Measurements from ENCODE around the gene NCOA1. TPM values are rescaled to one million over a fixed set of nuclear protein-coding genes. Genes with fewer than 3 reads are reported as not detected.

Gene NCOA1
- 10 to 100 TPM; 23.6 to 24.7 TPM for total RNA-seq

GRCh38 chr2:24490690-24491541 lies at the start of gene NCOA1:
NCOA1 (plus strand) TSS chr2:24491254; CDS start chr2:24658678, 167,424 bp downstream.
- no peaks in the 10 kb centered on the region for H3K9me3 Mint-ChIP-seq
- DNase-seq: peak; percentile 89
- H3K36me3 Mint-ChIP-seq: peaks cover 2% of the 10 kb centered on the region
- H3K4me1 Mint-ChIP-seq: peaks cover 33% of the 10 kb centered on the region
- ATAC-seq (ENCODE audit: low read depth): peak; percentile 90
- H3K27me3 Mint-ChIP-seq: no peaks in the 10 kb centered on the region
- peak within 1 kb of the TSS; percentile 88 for H3K27ac Mint-ChIP-seq
- POLR2A ChIA-PET: interaction anchor here (0.8 to 2.5 kb wide), 3 partner anchors 25 to 564 kb away, joined by 4 to 12 read pairs (median 4); partner anchors contain the start of genes ATAD2B, CENPO and PTRHD1
- H3K4me3 Mint-ChIP-seq: peak within 1 kb of the TSS; percentile 90

GRCh38 chr2:24448797-24449196 lies 42.3 kb upstream of the NCOA1 start:
- no peaks in the 10 kb centered on the region for H3K4me1 Mint-ChIP-seq
- POLR2A ChIA-PET: no interaction called here
- peaks cover 6% of the 10 kb centered on the region for H3K9me3 Mint-ChIP-seq
- peaks cover 5% of the 10 kb centered on the region for H3K36me3 Mint-ChIP-seq
- ATAC-seq (ENCODE audit: low read depth) (no peak), DNase-seq (no peak)
- H3K27me3 Mint-ChIP-seq: peaks cover 17% of the 10 kb centered on the region
- H3K4me3 Mint-ChIP-seq: no peak overlapping the region
- H3K27ac Mint-ChIP-seq: no peak overlapping the region

GRCh38 chr2:24449344-24449743 lies 41.7 kb upstream of the NCOA1 start:
- DNase-seq (no peak), ATAC-seq (ENCODE audit: low read depth) (no peak)
- peaks cover 17% of the 10 kb centered on the region for H3K27me3 Mint-ChIP-seq
- POLR2A ChIA-PET: no interaction called here
- no peaks in the 10 kb centered on the region for H3K4me1 Mint-ChIP-seq
- H3K36me3 Mint-ChIP-seq: peaks cover 5% of the 10 kb centered on the region
- peaks cover 6% of the 10 kb centered on the region for H3K9me3 Mint-ChIP-seq
- no peak overlapping the region for H3K4me3 Mint-ChIP-seq
- no peak overlapping the region for H3K27ac Mint-ChIP-seq

GRCh38 chr2:24451805-24452501 lies 39.1 kb upstream of the NCOA1 start:
- POLR2A ChIA-PET: no interaction called here
- Mint-ChIP-seq H3K27me3 (peaks cover 6% of the 10 kb centered on the region), H3K27ac (no peak overlapping the region), H3K4me3 (no peak overlapping the region), H3K9me3 (peaks cover 6% of the 10 kb centered on the region), H3K36me3 (peaks cover 5% of the 10 kb centered on the region), H3K4me1 (peaks cover 2% of the 10 kb centered on the region)
- no peak for DNase-seq
- ATAC-seq (ENCODE audit: low read depth): no peak

GRCh38 chr2:24452502-24452885 lies 38.6 kb upstream of the NCOA1 start:
- Mint-ChIP-seq H3K27me3 (peaks cover 8% of the 10 kb centered on the region), H3K4me1 (peaks cover 2% of the 10 kb centered on the region), H3K9me3 (peaks cover 6% of the 10 kb centered on the region), H3K4me3 (no peak overlapping the region), H3K36me3 (peaks cover 5% of the 10 kb centered on the region), H3K27ac (no peak overlapping the region)
- DNase-seq (no peak), ATAC-seq (ENCODE audit: low read depth) (no peak)
- POLR2A ChIA-PET: no interaction called here

- Mint-ChIP-seq H3K4me3 (no peak overlapping the region), H3K9me3 (peaks cover 5% of the 10 kb centered on the region), H3K4me1 (peaks cover 2% of the 10 kb centered on the region), H3K27me3 (peaks cover 2% of the 10 kb centered on the region), H3K36me3 (peaks cover 5% of the 10 kb centered on the region), H3K27ac (no peak overlapping the region)
- POLR2A ChIA-PET: no interaction called here
- DNase-seq: no peak
- ATAC-seq (ENCODE audit: low read depth): no peak
Measured at GRCh38 chr2:24453379-24454073, 37.5 kb upstream of the NCOA1 start.

GRCh38 chr2:24454294-24454693 lies 36.8 kb upstream of the NCOA1 start:
- peaks cover 5% of the 10 kb centered on the region for H3K36me3 Mint-ChIP-seq
- H3K9me3 Mint-ChIP-seq: peaks cover 4% of the 10 kb centered on the region
- POLR2A ChIA-PET: no interaction called here
- no peak overlapping the region for H3K4me3 Mint-ChIP-seq
- H3K27me3 Mint-ChIP-seq: peaks cover 4% of the 10 kb centered on the region
- H3K4me1 Mint-ChIP-seq: peaks cover 2% of the 10 kb centered on the region
- DNase-seq (no peak), ATAC-seq (ENCODE audit: low read depth) (no peak)
- no peak overlapping the region for H3K27ac Mint-ChIP-seq

- POLR2A ChIA-PET: no interaction called here
- Mint-ChIP-seq H3K27ac (no peak overlapping the region), H3K4me1 (peaks cover 7% of the 10 kb centered on the region), H3K27me3 (peaks cover 4% of the 10 kb centered on the region), H3K4me3 (no peak overlapping the region), H3K36me3 (no peaks in the 10 kb centered on the region), H3K9me3 (no peaks in the 10 kb centered on the region)
- no peak for ATAC-seq (ENCODE audit: low read depth)
- DNase-seq: no peak
Measured at GRCh38 chr2:24456599-24457556, 34.2 kb upstream of the NCOA1 start.

- DNase-seq: no peak
- Mint-ChIP-seq H3K27ac (no peak overlapping the region), H3K27me3 (peaks cover 6% of the 10 kb centered on the region), H3K9me3 (no peaks in the 10 kb centered on the region), H3K4me1 (peaks cover 10% of the 10 kb centered on the region), H3K36me3 (no peaks in the 10 kb centered on the region), H3K4me3 (no peak overlapping the region)
- POLR2A ChIA-PET: no interaction called here
- ATAC-seq (ENCODE audit: low read depth): no peak
Measured at GRCh38 chr2:24457696-24458386, 33.2 kb upstream of the NCOA1 start.

- H3K36me3 Mint-ChIP-seq: no peaks in the 10 kb centered on the region
- H3K27ac Mint-ChIP-seq: no peak overlapping the region
- POLR2A ChIA-PET: no interaction called here
- H3K27me3 Mint-ChIP-seq: peaks cover 6% of the 10 kb centered on the region
- no peaks in the 10 kb centered on the region for H3K9me3 Mint-ChIP-seq
- H3K4me1 Mint-ChIP-seq: peaks cover 10% of the 10 kb centered on the region
- H3K4me3 Mint-ChIP-seq: no peak overlapping the region
- DNase-seq (no peak), ATAC-seq (ENCODE audit: low read depth) (no peak)
Measured at GRCh38 chr2:24459224-24460161, 31.6 kb upstream of the NCOA1 start.

GRCh38 chr2:24461685-24462084 lies 29.4 kb upstream of the NCOA1 start:
- Mint-ChIP-seq H3K27me3 (peaks cover 6% of the 10 kb centered on the region), H3K4me3 (peak overlapping the region; percentile 24), H3K4me1 (peaks cover 7% of the 10 kb centered on the region), H3K27ac (no peak overlapping the region), H3K36me3 (no peaks in the 10 kb centered on the region), H3K9me3 (no peaks in the 10 kb centered on the region)
- DNase-seq: no peak
- POLR2A ChIA-PET: no interaction called here
- no peak for ATAC-seq (ENCODE audit: low read depth)

All from activated naive CD8-positive, alpha-beta T cell treated with anti-CD3 and anti-CD28 coated beads, Interleukin-2, amount 10 ng/mL, durations not matched to agents 7 days and 5 days (primary cell).